GM21825 (cell line): ENCODE data around the gene CCR6.

Source experiments
- ATAC-seq: cut with Tn5 transposase; IDR thresholded peaks from one replicate; pipeline ENCODE4 v1.9.1; 2021; ENCODE audit warnings: mild to moderate bottlenecking, moderate library complexity; ENCODE audit not compliant: unreplicated experiment

CCR6 gene

GRCh38 chr6:167118839-167119238, 4.1 kb upstream of the CCR6 start:
- ATAC-seq = no peak

- ATAC-seq = no peak
Observed at GRCh38 chr6:167119670-167120582, 3.0 kb upstream of the CCR6 start.

GRCh38 chr6:167120583-167120903, 2.4 kb upstream of the CCR6 start:
- no peak for ATAC-seq

GRCh38 chr6:167121335-167121841, 1.5 kb upstream of the CCR6 start:
- peak; percentile 0 for ATAC-seq

- peak; percentile 35 for ATAC-seq
Observed at GRCh38 chr6:167122041-167122826, 662 bp upstream of the CCR6 start.

- no peak for ATAC-seq
Observed at GRCh38 chr6:167124753-167125152, 1.9 kb downstream of the CCR6 start.

- no peak for ATAC-seq
Observed at GRCh38 chr6:167125410-167125809, 2.5 kb downstream of the CCR6 start.

- no peak for ATAC-seq
Observed at GRCh38 chr6:167125855-167126349, 3.0 kb downstream of the CCR6 start.

- ATAC-seq = no peak
Observed at GRCh38 chr6:167127785-167128531, 5.1 kb downstream of the CCR6 start.

- no peak for ATAC-seq
Observed at GRCh38 chr6:167129159-167129558, 6.3 kb downstream of the CCR6 start.

GRCh38 chr6:167129562-167129961, 6.7 kb downstream of the CCR6 start:
- ATAC-seq = no peak

- ATAC-seq = peak; percentile 48
Observed at GRCh38 chr6:167130008-167130677, 7.2 kb downstream of the CCR6 start.

- peak; percentile 29 for ATAC-seq
Observed at GRCh38 chr6:167130712-167131684, 8.1 kb downstream of the CCR6 start.

GRCh38 chr6:167134448-167135328, 11.8 kb downstream of the CCR6 start:
- ATAC-seq = no peak

- ATAC-seq = no peak
Observed at GRCh38 chr6:167136376-167136775, 13.5 kb downstream of the CCR6 start.

- no peak for ATAC-seq
Observed at GRCh38 chr6:167137081-167137480, 14.2 kb downstream of the CCR6 start.

- no peak for ATAC-seq
Observed at GRCh38 chr6:167137881-167138280, 15.0 kb downstream of the CCR6 start.

- ATAC-seq = no peak
Observed at GRCh38 chr6:167139761-167140160, 16.9 kb downstream of the CCR6 start.
